ENCODE results near the gene AGBL5.

Gene AGBL5

GRCh38 chr2:27050996-27051901 lies at the start of gene AGBL5:
Gene AGBL5 (plus strand): TSS chr2:27051668. CDS start chr2:27052959, 1,291 bp downstream.
- peak; percentile 80 for DNase-seq

- DNase-seq = no peak
These were observed 49.5 kb upstream of the AGBL5 start for GRCh38 chr2:27001950-27002349.

GRCh38 chr2:27003007-27003406 lies 48.5 kb upstream of the AGBL5 start:
- DNase-seq = no peak

GRCh38 chr2:27003857-27004256 lies 47.6 kb upstream of the AGBL5 start:
- no peak for DNase-seq

GRCh38 chr2:27006602-27007415 lies 44.7 kb upstream of the AGBL5 start:
- no peak for DNase-seq

GRCh38 chr2:27007416-27008374 lies 43.8 kb upstream of the AGBL5 start:
- DNase-seq = no peak

- no peak for DNase-seq
These were observed 42.8 kb upstream of the AGBL5 start for GRCh38 chr2:27008678-27009077.

GRCh38 chr2:27009083-27009482 lies 42.4 kb upstream of the AGBL5 start:
- DNase-seq = no peak

GRCh38 chr2:27009716-27010115 lies 41.8 kb upstream of the AGBL5 start:
- DNase-seq = no peak

- no peak for DNase-seq
These were observed 41.3 kb upstream of the AGBL5 start for GRCh38 chr2:27010139-27010538.

GRCh38 chr2:27013738-27014137 lies 37.7 kb upstream of the AGBL5 start:
- no peak for DNase-seq

- no peak for DNase-seq
These were observed 36.6 kb upstream of the AGBL5 start for GRCh38 chr2:27014771-27015433.

- peak; percentile 3 for DNase-seq
These were observed 34.6 kb upstream of the AGBL5 start for GRCh38 chr2:27016801-27017325.

GRCh38 chr2:27018142-27018541 lies 33.3 kb upstream of the AGBL5 start:
- no peak for DNase-seq

- DNase-seq = no peak
These were observed 32.0 kb upstream of the AGBL5 start for GRCh38 chr2:27019459-27019858.

- DNase-seq = no peak
These were observed 31.3 kb upstream of the AGBL5 start for GRCh38 chr2:27019931-27020855.

GRCh38 chr2:27021253-27022049 lies 30.0 kb upstream of the AGBL5 start:
- DNase-seq = no peak

- DNase-seq = no peak
These were observed 27.7 kb upstream of the AGBL5 start for GRCh38 chr2:27023740-27024139.

GRCh38 chr2:27024188-27024587 lies 27.3 kb upstream of the AGBL5 start:
- DNase-seq = no peak

GRCh38 chr2:27024812-27025211 lies 26.7 kb upstream of the AGBL5 start:
- no peak for DNase-seq

Measured in NCI-H1436 treated with DMSO at 0.1 percent for 48 hours (cell line).